K562 (cell line): ENCODE results near the gene CYP21A2.

Source experiments
- ARID2 ChIP-seq: fragments of 450-650 bp; IDR thresholded peaks from 2 replicates; pipeline ENCODE4 v1.6.1; 2017; ENCODE audit warnings: antibody characterized with exemption, mild to moderate bottlenecking
- ASH1L ChIP-seq: fragments of 450-650 bp; IDR thresholded peaks from 2 replicates; pipeline ENCODE4 v1.6.1; 2018; ENCODE audit warnings: borderline replicate concordance, mild to moderate bottlenecking, low read depth; ENCODE audit not compliant: partially characterized antibody
- PBX2 ChIP-seq, 2 experiments: IDR thresholded peaks in 1 of 2; conservative IDR thresholded peaks in 1 of 2; 2 replicates each; pipeline ENCODE4 v1.6.1; 2016; ENCODE audit warnings: low read depth in 2 of 2, mild to moderate bottlenecking in 1 of 2, missing compliant biosample characterization in 1 of 2, missing genetic modification characterization in 1 of 2, moderate library complexity in 1 of 2

- TF ChIP-seq PBX2 (CRISPR knock-in tag; IDR thresholded peaks at IDR 0.05; ENCODE audit: low read depth) (no peak), PBX2 (tag; conservative IDR thresholded peaks at IDR 0.05; ENCODE audit: low read depth) (no peak), ASH1L (no peak), ARID2 (no peak)
Observed at GRCh38 chr6:32079566-32080290, 41.5 kb downstream of the CYP21A2 start.
